ENCODE data around the gene GLYATL1. TPM values are rescaled to one million over a fixed set of nuclear protein-coding genes. Genes with fewer than 3 reads are reported as not detected.

GLYATL1 gene, protein sequence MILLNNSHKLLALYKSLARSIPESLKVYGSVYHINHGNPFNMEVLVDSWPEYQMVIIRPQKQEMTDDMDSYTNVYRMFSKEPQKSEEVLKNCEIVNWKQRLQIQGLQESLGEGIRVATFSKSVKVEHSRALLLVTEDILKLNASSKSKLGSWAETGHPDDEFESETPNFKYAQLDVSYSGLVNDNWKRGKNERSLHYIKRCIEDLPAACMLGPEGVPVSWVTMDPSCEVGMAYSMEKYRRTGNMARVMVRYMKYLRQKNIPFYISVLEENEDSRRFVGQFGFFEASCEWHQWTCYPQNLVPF
- total RNA-seq: not detected

DNA sequence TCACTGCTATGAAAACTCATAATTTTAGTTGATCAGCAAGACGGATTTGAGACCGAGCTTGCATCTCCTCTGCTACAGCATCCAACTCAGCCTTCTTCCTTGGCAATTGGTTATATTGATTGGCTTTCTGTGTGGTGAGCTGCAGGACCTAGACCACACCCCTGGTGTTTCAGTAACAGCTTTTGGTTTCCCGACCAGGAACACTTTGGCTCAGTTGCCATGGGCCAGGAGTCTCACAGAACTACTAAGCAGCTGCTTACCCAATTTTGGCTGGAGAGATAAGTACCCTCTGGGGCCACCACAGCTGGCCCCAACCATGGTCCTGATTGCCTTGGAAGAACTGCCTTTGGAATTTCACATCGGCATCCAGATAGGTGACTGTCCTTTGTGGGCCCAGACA lies at the start of gene GLYATL1:
GLYATL1 (plus strand) TSS at position 212 of the 400 bp plus-strand sequence. CDS start 7,600 bp downstream, outside the sequence.
- DNase-seq (ENCODE audit: low spot score): no peak
- intact Hi-C loops (cut with DNase I): no loop called here
- ATAC-seq: no peak

DNA sequence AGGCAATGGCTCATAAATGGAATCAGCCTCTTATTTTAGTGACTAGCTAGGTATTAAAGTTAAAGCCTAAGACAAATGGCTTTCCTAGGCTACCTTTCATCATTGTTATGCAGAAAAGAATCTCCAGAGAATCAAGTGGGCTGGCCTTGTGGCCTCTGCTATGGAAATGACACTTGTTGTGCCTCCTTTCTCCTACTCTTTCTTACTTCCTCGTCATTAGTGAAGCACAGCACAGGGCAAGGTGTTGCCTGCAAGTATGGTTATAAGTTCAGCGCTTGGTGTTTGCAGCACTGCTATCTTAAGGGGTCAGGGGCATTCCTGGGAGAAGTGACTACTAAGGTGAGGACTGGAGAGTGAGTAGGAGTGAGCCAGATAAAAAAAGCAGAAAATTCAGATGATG lies 45.4 kb upstream of the GLYATL1 start:
- intact Hi-C loops (cut with DNase I): no loop called here
- DNase-seq (ENCODE audit: low spot score): no peak
- no peak for ATAC-seq

DNA sequence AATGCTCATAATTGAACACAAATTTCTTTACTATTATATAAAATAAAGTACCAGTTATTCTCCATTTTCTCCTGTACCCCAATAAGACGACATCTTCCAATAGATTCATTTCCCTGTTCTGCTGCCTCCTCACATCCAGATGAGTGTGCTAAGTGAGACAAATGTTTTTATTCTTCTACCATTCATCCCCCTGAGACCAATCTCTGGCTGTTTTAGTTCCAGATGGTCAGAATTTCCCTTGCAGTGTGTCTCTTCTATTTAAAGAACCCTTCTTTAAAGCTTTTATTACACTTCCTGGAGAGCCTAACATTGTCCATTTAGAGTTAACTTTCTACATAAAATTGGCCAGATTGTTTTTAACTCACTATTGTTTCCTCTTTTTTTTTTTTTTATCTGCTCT lies 41.2 kb upstream of the GLYATL1 start:
- ATAC-seq (peak; percentile 51), DNase-seq (ENCODE audit: low spot score) (no peak)
- intact Hi-C loops (cut with DNase I): no loop called here

DNA sequence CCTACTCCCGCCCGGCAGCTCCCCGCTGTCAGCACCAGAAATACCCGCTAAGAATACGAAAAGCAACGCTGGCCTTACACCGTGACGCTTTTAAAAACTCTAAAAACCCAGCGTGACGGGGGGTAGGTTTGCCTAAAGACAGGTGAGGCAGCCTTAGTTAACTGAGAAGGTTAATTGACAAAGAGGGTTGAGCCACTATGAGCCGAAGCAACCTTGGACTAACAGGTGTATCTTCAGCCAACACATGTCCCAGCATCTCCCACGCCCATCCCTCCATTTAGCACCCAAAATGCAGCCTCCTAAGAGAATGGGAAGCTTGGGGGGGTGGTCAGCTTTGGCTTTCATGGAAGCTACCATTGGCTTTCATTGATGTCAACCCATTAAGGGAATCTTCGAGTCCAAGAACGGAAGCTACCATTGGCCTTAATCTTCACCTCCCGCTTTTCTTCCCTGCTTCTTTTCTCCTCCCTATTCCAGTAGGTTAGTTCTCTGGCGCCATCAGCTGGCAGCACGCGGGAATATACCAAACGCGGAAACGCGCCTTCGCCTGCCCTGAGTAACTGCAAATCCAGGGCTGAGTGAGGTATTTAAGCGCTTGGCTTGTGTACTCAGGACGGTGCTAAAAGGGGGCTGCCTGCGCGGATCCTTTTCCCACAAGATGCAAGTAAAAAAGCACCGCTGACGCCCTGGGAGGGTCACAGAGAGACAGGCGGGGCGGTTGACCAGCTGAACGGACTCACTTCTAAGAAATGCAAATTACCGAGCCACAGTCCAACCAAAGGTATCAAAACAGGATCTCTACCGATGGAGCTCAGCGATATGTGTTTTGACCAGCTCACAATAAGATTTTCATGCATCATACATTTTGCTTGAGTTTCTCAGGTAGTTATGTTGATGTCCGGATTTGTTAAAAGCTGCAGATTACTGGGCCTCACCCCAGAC lies 38.5 kb upstream of the GLYATL1 start:
- peak; percentile 84 for DNase-seq (ENCODE audit: low spot score)
- intact Hi-C loops (cut with DNase I): no loop called here
- peak; percentile 73 for ATAC-seq

DNA sequence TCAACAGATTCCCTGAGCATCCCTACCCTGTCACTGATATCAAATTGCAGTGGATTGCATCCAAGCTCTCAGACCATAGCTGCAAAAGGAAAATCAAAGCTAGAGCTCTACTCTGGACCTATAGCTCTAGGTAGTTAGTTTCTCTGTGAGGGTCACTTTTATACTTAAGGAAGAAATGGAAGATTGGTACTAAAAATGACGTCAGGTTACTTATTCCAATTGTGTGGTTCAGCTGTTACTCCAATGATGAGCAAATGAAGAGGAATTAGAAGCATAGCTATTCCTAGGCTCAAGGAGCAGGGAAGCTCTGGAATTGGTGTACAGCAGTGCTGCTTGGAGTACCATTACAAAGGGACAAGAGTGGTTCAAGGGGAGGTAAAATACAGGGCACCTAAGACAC lies 36.4 kb upstream of the GLYATL1 start:
- DNase-seq (ENCODE audit: low spot score) (no peak), ATAC-seq (no peak)
- intact Hi-C loops (cut with DNase I): no loop called here

DNA sequence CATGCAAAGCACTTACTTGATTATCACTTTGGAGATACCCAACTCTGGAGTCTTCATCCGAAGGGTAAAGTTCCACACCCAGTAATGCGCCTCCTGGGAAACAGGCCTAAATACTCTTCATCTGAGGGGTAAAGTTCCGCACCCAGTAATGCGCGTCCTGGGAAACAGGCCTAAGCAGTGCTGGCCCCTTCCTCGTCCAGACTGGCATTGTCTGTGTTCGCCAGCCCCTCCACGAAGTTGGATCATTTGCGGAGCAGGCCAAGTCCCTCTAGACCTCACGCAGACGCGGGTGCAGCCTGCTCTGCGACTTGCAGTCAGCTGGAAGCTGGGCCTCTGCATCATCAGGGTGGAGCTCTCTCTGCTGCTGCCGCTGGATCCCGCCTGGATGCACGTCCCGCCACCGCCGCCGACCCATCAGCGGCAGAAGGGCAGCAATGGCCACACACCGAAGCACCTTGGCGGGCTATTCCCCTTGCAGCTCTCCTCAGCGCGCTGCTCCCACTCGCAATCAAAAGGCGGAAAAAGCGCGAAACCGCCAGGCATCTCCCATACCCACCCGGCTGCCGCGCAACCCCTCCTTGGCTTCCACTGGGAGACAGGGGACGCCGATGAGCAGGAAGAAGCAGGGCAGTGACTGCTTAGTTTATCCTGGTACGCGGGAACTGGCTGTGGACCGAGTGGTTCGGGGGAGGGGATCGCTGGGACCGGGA lies 34.1 kb upstream of the GLYATL1 start:
- ATAC-seq (peak; percentile 79), DNase-seq (ENCODE audit: low spot score) (no peak)
- intact Hi-C loops (cut with DNase I): no loop called here

DNA sequence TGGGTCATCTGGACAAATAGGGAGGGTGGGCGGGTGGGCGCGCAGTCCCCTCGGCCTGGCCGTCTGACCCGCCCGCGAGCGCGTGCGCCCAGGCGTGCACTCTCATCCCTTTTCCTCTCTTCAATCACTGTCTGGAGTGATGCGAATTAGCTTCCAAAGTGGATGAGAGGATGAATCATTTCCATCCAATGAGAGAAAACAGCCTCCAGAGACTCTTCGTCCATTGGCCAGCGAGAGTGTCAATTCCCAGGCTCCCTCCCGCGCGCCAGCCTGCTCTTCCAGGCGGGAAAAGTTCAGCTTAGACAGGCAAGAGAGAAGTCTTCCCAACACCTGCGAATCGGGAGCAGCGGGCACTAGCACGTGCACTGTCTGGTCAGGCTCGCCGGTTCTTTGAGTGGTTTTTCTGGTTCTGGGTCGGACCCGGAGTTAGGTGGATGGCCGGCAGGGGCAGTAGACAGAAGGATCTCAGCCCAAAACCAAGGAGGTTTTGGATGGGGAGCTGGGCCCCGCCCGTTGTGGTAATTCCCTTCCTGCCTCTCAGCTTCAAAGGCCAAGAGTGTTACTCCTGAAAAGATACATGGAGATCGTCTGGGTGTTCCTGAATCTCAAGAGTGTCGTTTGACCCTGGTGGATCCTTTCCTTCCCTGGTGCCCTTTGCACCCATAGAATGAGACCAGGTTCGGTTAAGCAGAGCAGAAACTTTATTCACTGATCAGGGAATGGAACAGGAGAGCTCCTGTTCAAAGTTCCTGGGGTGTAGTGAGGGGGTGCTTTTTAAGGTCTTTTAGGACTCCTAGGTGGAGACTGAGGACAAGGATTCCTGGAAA lies 33.4 kb upstream of the GLYATL1 start:
- DNase-seq (ENCODE audit: low spot score) (peak; percentile 68), ATAC-seq (peak; percentile 94)
- intact Hi-C loops (cut with DNase I): no loop called here

DNA sequence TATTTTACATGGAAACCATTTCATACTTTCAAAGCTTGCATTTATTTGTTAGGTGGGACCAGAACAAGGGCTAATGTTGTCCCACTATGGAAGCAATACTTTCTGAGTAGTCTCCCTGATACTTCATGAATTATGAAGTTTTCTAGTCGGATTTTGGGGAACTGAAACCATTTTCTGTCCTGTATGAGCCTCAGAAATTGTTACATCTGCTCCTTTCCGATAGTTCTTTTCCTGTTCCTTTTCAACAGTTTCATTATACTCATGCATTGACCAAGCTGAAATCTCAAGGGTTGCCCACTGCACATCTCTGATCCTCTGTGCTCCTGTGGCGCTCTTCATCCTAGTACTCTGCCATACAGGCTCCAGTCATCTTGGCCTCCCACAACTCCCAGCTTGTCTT lies 31.5 kb upstream of the GLYATL1 start:
- ATAC-seq (no peak), DNase-seq (ENCODE audit: low spot score) (no peak)
- intact Hi-C loops (cut with DNase I): no loop called here

DNA sequence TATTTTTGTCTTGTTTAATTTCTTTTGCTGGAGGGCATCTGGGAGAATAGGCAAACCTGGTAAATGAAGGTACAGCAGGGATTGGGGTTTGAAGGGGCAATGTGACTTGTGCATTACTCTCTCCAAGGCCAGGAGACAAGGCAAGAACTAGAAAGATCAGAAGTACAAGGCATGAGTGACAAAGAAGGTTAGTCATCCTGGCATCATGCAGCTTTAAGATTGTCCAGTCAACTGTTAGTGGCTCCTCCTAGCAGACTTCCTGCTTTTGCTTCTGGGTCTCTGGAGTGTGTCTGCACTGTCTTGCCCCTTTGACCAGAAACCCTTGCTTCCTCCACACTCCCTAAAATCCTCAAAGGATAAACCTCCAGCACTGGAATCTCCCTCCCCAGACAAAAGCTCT lies 27.2 kb upstream of the GLYATL1 start:
- ATAC-seq (no peak), DNase-seq (ENCODE audit: low spot score) (no peak)
- intact Hi-C loops (cut with DNase I): no loop called here

DNA sequence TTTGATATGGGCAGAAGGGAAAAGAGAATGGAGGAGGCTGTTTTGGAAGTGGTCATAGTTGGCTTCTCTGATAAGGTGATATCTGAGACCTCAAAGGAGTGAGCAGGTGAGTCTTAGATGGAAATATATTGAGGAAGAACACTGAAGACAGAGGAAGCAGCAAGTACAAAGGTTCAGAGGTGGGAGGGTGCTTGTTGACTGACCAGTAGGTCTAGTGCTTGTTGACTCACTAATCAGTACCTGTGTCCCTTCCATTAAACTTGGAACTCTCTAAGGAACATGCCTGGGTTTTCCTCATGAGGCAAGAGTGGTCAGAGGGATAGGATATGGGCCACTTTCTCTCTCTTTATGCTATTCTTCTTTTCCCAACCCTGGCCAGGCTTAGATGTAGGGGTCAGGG lies 25.6 kb upstream of the GLYATL1 start:
- ATAC-seq (no peak), DNase-seq (ENCODE audit: low spot score) (no peak)
- intact Hi-C loops (cut with DNase I): no loop called here

DNA sequence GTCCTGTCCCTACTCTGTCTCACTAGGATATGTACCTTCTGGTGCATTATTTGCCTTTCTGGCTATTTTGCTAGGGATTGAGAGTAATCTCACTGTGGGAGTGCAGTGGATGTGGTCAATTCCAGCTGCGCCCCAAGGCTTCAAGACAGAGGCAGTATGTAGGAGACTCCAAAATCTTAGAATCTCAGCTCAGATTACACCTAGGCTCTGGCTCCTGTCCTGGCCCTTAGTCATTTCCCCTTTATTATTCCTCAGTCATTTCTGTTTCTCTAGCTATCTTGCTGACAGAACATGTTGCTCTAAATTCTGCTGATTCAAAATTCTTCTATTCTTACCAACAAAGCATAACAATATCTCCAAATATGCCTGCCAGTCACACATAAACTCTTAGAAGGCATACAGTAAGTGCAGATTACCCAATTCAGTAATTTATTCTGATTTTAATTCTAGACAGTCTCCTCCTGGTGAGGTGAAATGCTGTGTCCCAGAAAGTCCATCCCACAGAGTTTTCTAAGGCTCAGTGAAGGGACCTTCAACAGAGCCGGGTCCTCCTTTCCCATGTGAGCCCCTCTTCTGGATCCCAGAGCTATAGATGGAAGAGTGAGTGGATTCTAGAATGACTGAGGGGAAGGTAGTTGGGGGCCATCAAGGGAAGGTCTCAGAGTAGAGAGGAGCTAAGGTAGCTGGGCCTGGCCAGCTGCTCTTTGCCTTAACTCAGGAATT lies 24.3 kb upstream of the GLYATL1 start:
- ATAC-seq (no peak), DNase-seq (ENCODE audit: low spot score) (no peak)
- intact Hi-C loops (cut with DNase I): no loop called here

DNA sequence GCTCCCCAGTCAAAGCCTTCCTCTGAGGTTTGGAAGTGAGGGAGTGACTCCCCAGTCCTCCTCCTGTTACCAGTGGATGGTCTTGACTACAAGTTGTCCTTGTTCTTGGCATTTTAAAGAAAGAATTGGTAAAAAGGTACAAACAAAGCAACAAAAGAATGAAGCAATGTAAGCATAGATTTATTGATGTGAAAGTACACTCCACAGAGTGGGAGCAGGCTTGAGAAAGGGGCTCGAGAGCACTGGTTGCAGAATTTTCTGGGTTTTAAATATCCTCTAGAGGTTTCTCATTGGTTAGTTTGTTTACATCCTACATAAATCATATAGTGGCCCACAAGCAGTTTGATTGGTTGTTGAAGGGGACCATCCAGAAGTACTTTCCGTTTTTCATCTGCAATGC lies 22.7 kb upstream of the GLYATL1 start:
- ATAC-seq: no peak
- no peak for DNase-seq (ENCODE audit: low spot score)
- intact Hi-C loops (cut with DNase I): no loop called here

DNA sequence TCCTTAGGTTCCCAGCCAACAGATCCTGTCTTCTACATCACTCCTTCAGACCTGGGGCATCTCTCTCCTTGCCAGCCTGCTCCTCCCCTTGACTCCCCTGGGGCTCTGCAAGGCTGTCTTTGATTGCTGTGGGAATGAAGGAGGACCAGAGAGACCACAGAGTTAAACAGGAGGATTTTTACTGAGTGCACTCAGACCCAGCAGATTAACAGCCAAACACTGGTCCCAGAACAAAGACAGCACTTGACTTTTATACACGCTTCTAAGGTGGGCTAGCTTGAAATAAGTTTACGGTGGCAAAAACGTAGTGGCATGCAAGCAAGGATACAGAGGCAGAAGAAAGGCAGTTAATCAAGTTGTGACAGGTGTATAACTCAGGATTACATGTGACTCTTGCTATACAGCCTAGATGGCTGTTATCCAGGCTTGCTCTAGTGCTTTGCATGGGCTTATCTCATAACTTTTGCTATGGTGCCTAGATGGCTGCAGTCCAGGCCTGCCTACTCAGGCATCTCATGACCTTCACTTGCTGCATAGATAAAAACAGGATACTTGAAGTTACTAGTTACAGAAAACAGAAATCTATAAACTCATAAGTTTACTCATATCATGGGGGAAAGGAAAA lies 22.0 kb upstream of the GLYATL1 start:
- ATAC-seq (no peak), DNase-seq (ENCODE audit: low spot score) (no peak)
- intact Hi-C loops (cut with DNase I): no loop called here

DNA sequence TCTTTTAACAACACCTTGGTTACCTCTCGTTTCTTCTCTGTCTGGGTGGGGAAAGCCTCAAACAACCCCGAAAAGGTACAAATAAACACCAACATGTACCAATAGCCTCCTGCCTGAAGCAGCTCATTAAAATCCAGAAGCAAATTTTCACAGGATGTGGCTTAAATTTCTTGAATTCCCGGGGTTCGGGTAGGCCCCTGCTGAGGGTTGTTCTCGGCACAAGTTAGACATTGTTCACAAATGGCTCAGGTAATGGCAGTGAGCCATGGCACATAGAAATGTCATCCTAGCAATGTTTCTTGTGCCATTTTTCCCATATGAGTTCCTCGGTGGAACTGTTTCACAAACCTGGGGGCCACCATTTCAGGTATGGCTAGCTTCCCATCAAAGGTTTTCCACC lies 19.7 kb upstream of the GLYATL1 start:
- DNase-seq (ENCODE audit: low spot score) (no peak), ATAC-seq (no peak)
- intact Hi-C loops (cut with DNase I): no loop called here

DNA sequence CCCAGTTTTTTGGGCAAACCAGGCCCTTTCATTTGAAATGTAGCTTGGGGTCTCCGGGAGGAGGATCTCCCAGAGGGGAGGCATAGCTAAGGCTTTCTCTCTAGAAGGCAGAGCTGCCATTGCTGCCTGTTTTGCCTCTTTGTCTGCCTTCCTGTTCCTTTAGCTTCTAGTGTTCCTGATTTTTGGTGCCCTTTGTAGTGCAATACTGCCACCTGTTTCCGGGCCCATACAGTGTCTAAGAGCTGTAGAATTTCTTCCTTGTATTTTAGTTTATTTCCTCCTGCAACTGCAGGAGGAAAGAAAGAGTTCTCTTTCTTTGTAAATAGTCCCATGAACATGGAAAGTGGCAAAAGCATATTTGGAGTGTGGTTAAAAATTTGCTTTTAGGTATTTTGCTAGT lies 19.3 kb upstream of the GLYATL1 start:
- intact Hi-C loops (cut with DNase I): no loop called here
- no peak for ATAC-seq
- no peak for DNase-seq (ENCODE audit: low spot score)

DNA sequence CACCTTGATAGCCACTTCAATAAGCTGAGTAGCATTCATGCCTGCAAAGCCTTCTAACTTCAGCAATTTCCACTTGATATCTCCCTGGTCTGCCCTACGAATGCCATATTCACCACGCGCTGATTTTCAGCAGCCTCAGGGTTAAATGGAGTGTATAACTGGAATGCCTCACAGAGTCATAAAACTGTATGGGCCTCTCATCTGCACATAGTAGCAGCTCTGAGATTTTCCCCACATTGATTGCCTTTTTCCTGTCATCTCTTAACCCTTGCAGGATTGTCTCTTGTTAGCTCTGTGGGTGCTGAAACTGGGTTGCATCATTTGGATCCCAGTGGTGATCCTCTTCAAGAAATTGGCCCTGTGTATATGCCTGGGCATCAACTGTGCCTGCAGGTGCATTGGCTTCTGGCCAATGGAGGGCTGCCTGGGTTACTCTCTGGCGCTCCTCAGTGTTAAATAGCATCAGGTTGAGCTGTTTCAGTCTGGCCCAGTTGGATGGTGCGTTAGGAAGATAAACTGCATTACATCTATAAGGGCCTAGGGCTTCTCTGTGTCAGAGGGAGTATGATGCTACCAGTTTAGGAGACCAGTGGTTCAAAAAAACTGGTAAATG lies 17.4 kb upstream of the GLYATL1 start:
- DNase-seq (ENCODE audit: low spot score): no peak
- no peak for ATAC-seq
- intact Hi-C loops (cut with DNase I): no loop called here

DNA sequence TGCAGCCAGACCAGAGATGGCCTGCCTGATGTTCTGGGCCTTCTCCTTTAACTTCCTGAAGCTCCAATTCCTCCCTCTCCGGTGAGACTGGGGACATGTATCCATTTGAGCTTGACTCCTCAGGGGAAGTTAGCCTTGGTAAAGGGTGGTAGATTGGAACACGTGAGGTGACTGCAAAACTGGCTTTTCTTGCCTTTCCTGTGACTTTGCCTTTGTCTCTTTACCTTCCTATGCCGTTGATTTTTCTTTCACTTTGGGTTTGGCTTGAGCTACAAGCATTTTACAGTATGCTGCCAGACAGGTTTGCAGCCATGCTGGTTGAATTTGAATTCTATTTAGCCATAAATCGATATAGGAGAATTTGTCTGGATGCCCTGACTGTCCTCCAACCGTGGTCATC lies 16.8 kb upstream of the GLYATL1 start:
- ATAC-seq (no peak), DNase-seq (ENCODE audit: low spot score) (no peak)
- intact Hi-C loops (cut with DNase I): no loop called here

All from sciatic nerve (tissue), 2 donors.